Activated naive CD4-positive, alpha-beta T cell treated with anti-CD3 and anti-CD28 coated beads for 36 hours (primary cell): ENCODE results near the gene TMEM101. TPM values are rescaled to one million over a fixed set of nuclear protein-coding genes. Genes with fewer than 3 reads are reported as not detected.
"Not testable (repeated sequence)": the region's sequence is repeated elsewhere in the genome, so short reads cannot be mapped to it uniquely, and the experiment has no call there.

ENCODE experiments used
- CTCF ChIA-PET: fragments of 350-600 bp; sonication (Branson Sonifier 250); formaldehyde crosslinking; loops from one replicate; lab custom pipeline; 2021; ENCODE audit warnings: antibody characterized with exemption; lab: Charles Lee
- DNase-seq: peaks from one replicate; pipeline ENCODE4 v3.0.0-alpha.2; 2020
- H3K27ac Mint-ChIP-seq: one replicate; pipeline ENCODE4 v1.8.0; 2021; ENCODE audit warnings: mild to moderate bottlenecking, mixed read lengths
- H3K27me3 Mint-ChIP-seq: one replicate; pipeline ENCODE4 v1.8.0; 2021; ENCODE audit warnings: low read depth, mixed read lengths
- H3K36me3 Mint-ChIP-seq: one replicate; pipeline ENCODE4 v1.8.0; 2021; ENCODE audit warnings: low read depth, mixed read lengths
- H3K4me1 Mint-ChIP-seq: one replicate; pipeline ENCODE4 v1.8.0; 2021; ENCODE audit warnings: low read depth, mixed read lengths
- H3K4me3 Mint-ChIP-seq: one replicate; pipeline ENCODE4 v1.8.0; 2021; ENCODE audit warnings: mild to moderate bottlenecking, moderate library complexity, mixed read lengths
- H3K9me3 Mint-ChIP-seq: one replicate; pipeline ENCODE4 v1.8.0; 2021; ENCODE audit warnings: mixed read lengths
- intact Hi-C: fragments of 100-400 bp; cut with micrococcal nuclease; formaldehyde crosslinking; loops from one replicate; pipeline ENCODE4 v1.15.1; 2023
- total RNA-seq, 2 experiments: library from RNA; stranded (reverse); gene quantifications; one replicate each; pipeline ENCODE4 v1.2.3, GENCODE V29; 2021

The TMEM101 gene
- total RNA-seq, 2 experiments from 2014 or later = 25.6 to 26.7 TPM

DNA sequence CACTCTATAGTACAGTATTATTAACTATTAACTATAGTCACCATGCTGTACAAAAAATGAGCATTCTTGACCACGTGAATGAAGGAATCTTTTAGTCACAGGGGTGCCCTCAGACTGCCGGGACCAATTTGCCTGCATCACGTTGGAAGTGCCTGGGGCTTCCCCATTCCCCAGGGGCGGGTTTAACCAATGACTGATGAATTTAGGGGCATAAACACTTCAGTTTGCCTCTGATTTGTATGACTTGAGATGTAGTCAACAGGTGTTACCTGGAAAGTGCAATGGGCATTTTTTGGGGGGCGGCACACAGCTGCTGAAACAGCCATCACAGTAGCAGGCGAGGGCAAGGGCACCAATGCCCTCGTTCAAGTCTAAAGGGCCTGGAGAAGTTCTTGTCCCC lies 52.3 kb downstream of the TMEM101 start:
- intact Hi-C loops = no loop called here
- Mint-ChIP-seq H3K27me3 (no peaks in the 10 kb centered on the region), H3K36me3 (no peaks in the 10 kb centered on the region), H3K27ac (no peak overlapping the region), H3K4me1 (no peaks in the 10 kb centered on the region), H3K4me3 (no peak overlapping the region), H3K9me3 (no peaks in the 10 kb centered on the region)
- no peak for DNase-seq
- CTCF ChIA-PET = interaction anchor here (1.4 to 3.6 kb wide), 2 partner anchors 18 to 84 kb away, joined by 3 to 14 read pairs; no protein-coding TSS in a partner anchor

DNA sequence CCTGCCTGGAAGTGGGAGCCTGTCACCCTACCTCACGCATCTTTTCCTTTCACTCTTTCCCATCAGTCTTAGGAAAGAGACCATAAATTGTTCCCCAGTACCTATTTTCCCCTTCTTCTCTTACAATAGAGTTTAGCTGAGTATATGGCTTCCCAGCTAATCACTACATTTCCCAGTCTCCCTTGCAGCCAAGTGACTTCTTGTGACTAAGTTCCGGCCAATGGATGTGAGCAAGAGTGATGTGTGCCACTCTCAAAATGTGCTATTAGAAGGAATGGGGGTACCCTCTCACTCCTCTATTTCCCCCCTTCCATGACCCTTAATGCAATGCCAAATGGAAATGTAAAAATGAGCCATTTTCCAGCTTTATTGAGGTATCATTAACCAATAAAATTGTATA lies 52.8 kb downstream of the TMEM101 start:
- CTCF ChIA-PET = interaction anchor here (0.9 to 3.6 kb wide), 3 partner anchors 18 to 84 kb away, joined by 3 to 14 read pairs (median 3); no protein-coding TSS in a partner anchor
- H3K27ac Mint-ChIP-seq = no peak overlapping the region

GRCh38 chr17:43961292-43961691 lies 53.5 kb downstream of the TMEM101 start:
- intact Hi-C loops, H3K27ac Mint-ChIP-seq, H3K36me3 Mint-ChIP-seq, DNase-seq, H3K4me3 Mint-ChIP-seq, H3K27me3 Mint-ChIP-seq, H3K9me3 Mint-ChIP-seq, H3K4me1 Mint-ChIP-seq: not testable (repeated sequence)
- CTCF ChIA-PET = interaction anchor here (0.6 to 3.6 kb wide), 3 partner anchors 17 to 208 kb away, joined by 3 to 14 read pairs (median 3); no protein-coding TSS in a partner anchor

More for the DNA sequence above, 52.8 kb downstream of the TMEM101 start:
- H3K4me3 Mint-ChIP-seq = no peak overlapping the region
- intact Hi-C loops = no loop called here
- H3K9me3 Mint-ChIP-seq = no peaks in the 10 kb centered on the region
- no peaks in the 10 kb centered on the region for H3K27me3 Mint-ChIP-seq
- no peak for DNase-seq
- H3K4me1 Mint-ChIP-seq = no peaks in the 10 kb centered on the region
- no peaks in the 10 kb centered on the region for H3K36me3 Mint-ChIP-seq

Other genes starting within 250 kb of the TMEM101 start
- 10 to 100 TPM; 12.2 to 13.5 TPM for gene DUSP3, start 236.0 kb downstream of the TMEM101 start, total RNA-seq
- gene CFAP97D1, start 234.5 kb downstream of the TMEM101 start, total RNA-seq = not detected
- under 1 TPM; 0.30 to 0.33 TPM for gene MPP3, start 181.8 kb downstream of the TMEM101 start, total RNA-seq
- gene CD300LG, start 167.8 kb downstream of the TMEM101 start, total RNA-seq = not detected
- gene MPP2, start 107.4 kb downstream of the TMEM101 start, total RNA-seq = 1 to 10 TPM; 2.3 to 2.5 TPM
- not detected for gene PPY, start 72.5 kb downstream of the TMEM101 start, total RNA-seq
- not detected for gene PYY, start 61.0 kb downstream of the TMEM101 start, total RNA-seq
- gene NAGS, start 10.3 kb downstream of the TMEM101 start, total RNA-seq = under 1 TPM; 0.17 to 0.31 TPM
- 10 to 100 TPM; 79.8 to 83.9 TPM for gene LSM12, start 51.7 kb upstream of the TMEM101 start, total RNA-seq
- 10 to 100 TPM; 15.9 to 19.4 TPM for gene G6PC3, start 55.8 kb upstream of the TMEM101 start, total RNA-seq
- gene HDAC5, start 108.7 kb upstream of the TMEM101 start, total RNA-seq = 10 to 100 TPM; 17.9 to 18.9 TPM
- gene HROB, start 127.0 kb upstream of the TMEM101 start, total RNA-seq = 10 to 100 TPM; 16.9 to 17.6 TPM
- under 1 TPM in 1 of 2 experiments, not detected in 1; 0.12 TPM for gene ASB16, start 155.7 kb upstream of the TMEM101 start, total RNA-seq
- gene TMUB2, start 172.0 kb upstream of the TMEM101 start, total RNA-seq = 10 to 100 TPM; 21.2 to 22.9 TPM
- gene ATXN7L3, start 184.9 kb upstream of the TMEM101 start, total RNA-seq = 10 to 100 TPM; 53.3 to 53.9 TPM
- 10 to 100 TPM; 91.8 to 92.6 TPM for gene UBTF, start 204.7 kb upstream of the TMEM101 start, total RNA-seq